PFSK-1 (cell line): ENCODE measurements around the gene LGALS7B.

ENCODE experiments used
- FOXP2 ChIP-seq: optimal IDR thresholded peaks from 2 replicates; pipeline ENCODE3; 2011; ENCODE audit warnings: borderline replicate concordance, control low read depth, inconsistent platforms; ENCODE audit not compliant: insufficient read depth; ENCODE audit errors: extremely low read length, extremely low read depth
- POLR2AphosphoS5 ChIP-seq: IDR thresholded peaks from 2 replicates; pipeline ENCODE4 v1.6.1; 2012; ENCODE audit warnings: low read depth, mild to moderate bottlenecking, control low read depth, low read length, moderate library complexity
- REST ChIP-seq, 2 experiments: IDR thresholded peaks; 2 replicates each; pipeline versions ENCODE4 v1.6.1 to v1.8.0; 2011 to 2012; ENCODE audit warnings: low read depth in 2 of 2, low read length in 2 of 2, control low read depth in 1 of 2, inconsistent platforms in 1 of 2, mild to moderate bottlenecking in 1 of 2, moderate library complexity in 1 of 2; ENCODE audit not compliant: insufficient read depth in 1 of 2
- SIN3A ChIP-seq: IDR thresholded peaks from 2 replicates; pipeline ENCODE4 v1.6.1; 2012; ENCODE audit warnings: mild to moderate bottlenecking, low read length, moderate library complexity, borderline replicate concordance; ENCODE audit not compliant: insufficient read depth
- TAF1 ChIP-seq: IDR thresholded peaks from 2 replicates; pipeline ENCODE4 v1.6.1; 2012; ENCODE audit warnings: low read length, control low read depth, borderline replicate concordance; ENCODE audit not compliant: insufficient read depth

- TF ChIP-seq REST (IDR thresholded peaks at IDR 0.05; ENCODE audit: insufficient read depth in 1 of 2, low read depth in 2 of 2, low read length in 2 of 2) (no peak), POLR2AphosphoS5 (no peak), TAF1 (no peak), SIN3A (no peak), FOXP2 (no peak)
Measured at GRCh38 chr19:38816131-38816750, 27.2 kb downstream of the LGALS7B start.
